Small intestine (tissue), 7 donors: ENCODE measurements around the gene ATF7IP2. TPM values are rescaled to one million over a fixed set of nuclear protein-coding genes. Genes with fewer than 3 reads are reported as not detected.

ENCODE experiments used
- DNase-seq, 2 donors: peaks; one replicate each; pipeline versions ENCODE4 v3.0.0 to v3.0.0-alpha.2; 2013
- FAIRE-seq: peaks from 2 replicates; lab custom pipeline; 2012; peaks lifted over from hg19 to GRCh38; lab: Jason Lieb, UNC
- H3K27ac ChIP-seq, 3 donors: one replicate each; pipeline ENCODE4 v1.5.1; 2013; ENCODE audit warnings: low read length in 2 of 3, mild to moderate bottlenecking in 2 of 3, control low read depth in 1 of 3, inconsistent platforms in 1 of 3, low read depth in 1 of 3, moderate library complexity in 1 of 3
- H3K27me3 ChIP-seq, 3 donors: one replicate each; pipeline ENCODE4 v1.6.1; 2013; ENCODE audit warnings: low read length in 3 of 3, inconsistent platforms in 1 of 3; ENCODE audit not compliant: control insufficient read depth in 3 of 3, insufficient read depth in 3 of 3
- H3K36me3 ChIP-seq, 3 donors: one replicate each; pipeline ENCODE4 v1.6.1; 2013; ENCODE audit warnings: low read length in 3 of 3, inconsistent platforms in 1 of 3, low read depth in 1 of 3, mild to moderate bottlenecking in 1 of 3, moderate library complexity in 1 of 3; ENCODE audit not compliant: control insufficient read depth in 3 of 3, insufficient read depth in 2 of 3
- H3K4me1 ChIP-seq, 3 donors: one replicate each; pipeline ENCODE4 v1.6.1; 2013; ENCODE audit warnings: low read length in 2 of 3, inconsistent platforms in 1 of 3, low read depth in 1 of 3, mild to moderate bottlenecking in 1 of 3, moderate library complexity in 1 of 3; ENCODE audit not compliant: control insufficient read depth in 3 of 3, insufficient read depth in 2 of 3
- H3K4me3 ChIP-seq, 3 donors: one replicate each; pipeline ENCODE4 v1.5.1; 2013; ENCODE audit warnings: low read length in 3 of 3, control low read depth in 1 of 3, inconsistent platforms in 1 of 3, low read depth in 1 of 3, mild to moderate bottlenecking in 1 of 3, moderate library complexity in 1 of 3
- H3K9me3 ChIP-seq, 2 donors: one replicate each; pipeline ENCODE4 v1.6.1; 2013; ENCODE audit warnings: low read depth in 1 of 2, low read length in 1 of 2; ENCODE audit not compliant: control insufficient read depth in 2 of 2, insufficient read depth in 1 of 2
- WGBS, 3 donors: extraction: QIAGEN DNeasy Blood & Tissue Kit; methylation state at CpG; one replicate each; pipeline ENCODE4 v1.1.7; 2013; 5-methylcytosine and 5-hydroxymethylcytosine counted together
- polyA plus RNA-seq, 4 donors: library from polyadenylated mRNA; stranded (reverse) in 3 of 4; unstranded in 1 of 4; fragments of 200-250 nt in 3 of 4; fragments of 120-200 nt in 1 of 4; gene quantifications; one replicate each; pipeline versions ENCODE4 v1.2.1 to v1.2.3, GENCODE V29; 2013
- donor health status: healthy with polysubstance abuse.
- donor health status: control.
- donor health status: control.
- donor health status: Bipolar disorder and iron deficiency.
- donor health status: healthy.

The ATF7IP2 gene
- polyA plus RNA-seq, 4 donors, result 9.6 to 58.2 (median 23.7) TPM

DNA sequence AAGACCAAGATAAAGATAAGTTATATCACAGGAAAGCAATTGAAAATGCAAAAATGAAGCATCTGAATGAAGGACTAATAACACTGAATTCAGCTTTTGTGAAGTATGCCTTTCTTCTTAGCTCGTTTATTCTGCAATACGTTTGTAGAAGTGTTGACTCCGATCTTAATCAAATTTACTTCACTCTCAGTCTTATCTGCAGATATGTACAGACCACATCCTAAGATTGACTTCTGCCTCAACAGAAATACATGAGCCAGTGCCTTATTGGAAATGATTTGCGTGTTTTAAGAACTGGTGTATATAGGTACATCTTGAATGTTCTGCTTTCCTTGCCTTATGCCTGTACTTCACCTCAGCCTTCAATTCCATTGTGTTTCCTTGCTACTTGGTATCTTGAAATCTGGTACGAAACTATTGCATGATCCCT, 1.3 kb downstream of the ATF7IP2 start:
- peaks cover 0 to 5% (median 0%) of the 10 kb centered on the region in 3 donors for H3K4me1 ChIP-seq
- H3K27me3 ChIP-seq, result no peaks in the 10 kb centered on the region
- H3K9me3 ChIP-seq, result peaks cover 0 to 9% of the 10 kb centered on the region in 2 donors
- peak overlapping the region in 1 of 3 donors; percentile 69 for H3K4me3 ChIP-seq
- 36 to 55% (median 49%) methylated on average over 5 of the region's 5 CpGs for WGBS, 3 donors
- FAIRE-seq (no peak), DNase-seq (peak in 1 of 2 donors; percentile 21)
- H3K36me3 ChIP-seq, result peaks cover 0 to 14% (median 0%) of the 10 kb centered on the region in 3 donors
- H3K27ac ChIP-seq, result no peak overlapping the region

DNA sequence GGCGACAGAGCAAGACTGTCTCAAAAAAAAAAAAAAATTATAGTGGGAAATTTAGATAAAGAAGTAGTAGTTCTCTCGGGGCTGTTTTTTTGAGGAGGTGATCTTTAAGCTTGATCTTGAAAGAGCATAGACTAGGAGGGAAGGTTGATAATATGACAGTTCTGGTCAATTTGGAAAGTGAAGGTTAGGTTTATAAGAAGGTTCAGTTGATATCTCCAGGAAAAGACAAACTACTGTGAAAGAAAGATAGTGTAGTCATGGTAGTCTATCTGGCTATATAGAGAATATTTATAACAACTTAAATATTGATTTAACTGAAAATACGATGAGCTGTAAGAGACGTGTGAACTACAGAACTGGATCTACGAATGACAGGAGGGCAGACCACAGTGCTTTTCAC, 3.1 kb downstream of the ATF7IP2 start:
- 69 to 74% (median 71%) methylated on average over 5 of the region's 5 CpGs for WGBS, 3 donors
- FAIRE-seq, result no peak

DNA sequence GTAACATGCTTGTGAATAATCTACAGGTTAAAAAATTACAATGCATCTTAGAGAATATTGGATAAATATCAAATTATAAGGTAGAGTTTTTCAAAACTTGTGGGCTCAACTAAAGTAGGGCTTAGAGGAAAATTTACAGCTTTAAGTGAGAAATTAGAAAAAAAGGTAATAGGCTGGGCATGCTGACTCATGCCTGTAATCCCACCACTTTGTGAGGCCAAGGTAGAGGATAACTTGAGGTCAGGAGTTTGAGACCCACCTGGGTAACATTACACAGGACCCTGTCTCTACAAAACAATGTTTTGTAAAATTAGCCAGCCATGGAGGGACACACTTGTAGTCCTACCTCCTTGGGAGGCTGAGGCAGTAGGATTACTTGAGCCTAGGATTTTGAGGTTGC, 4.5 kb downstream of the ATF7IP2 start:
- Histone ChIP-seq H3K4me1 (peaks cover 0 to 5% (median 0%) of the 10 kb centered on the region in 3 donors), H3K4me3 (no peak overlapping the region), H3K9me3 (peaks cover 0 to 3% of the 10 kb centered on the region in 2 donors), H3K36me3 (peaks cover 0 to 14% (median 0%) of the 10 kb centered on the region in 3 donors), H3K27me3 (no peaks in the 10 kb centered on the region), H3K27ac (no peak overlapping the region)
- FAIRE-seq (no peak), DNase-seq (no peak)

More for the DNA sequence above, 3.1 kb downstream of the ATF7IP2 start:
- no peak for DNase-seq
- Histone ChIP-seq H3K27me3 (no peaks in the 10 kb centered on the region), H3K27ac (no peak overlapping the region), H3K4me3 (no peak overlapping the region), H3K4me1 (peaks cover 0 to 5% (median 0%) of the 10 kb centered on the region in 3 donors), H3K36me3 (peaks cover 0 to 14% (median 0%) of the 10 kb centered on the region in 3 donors), H3K9me3 (peaks cover 0 to 9% of the 10 kb centered on the region in 2 donors)

DNA sequence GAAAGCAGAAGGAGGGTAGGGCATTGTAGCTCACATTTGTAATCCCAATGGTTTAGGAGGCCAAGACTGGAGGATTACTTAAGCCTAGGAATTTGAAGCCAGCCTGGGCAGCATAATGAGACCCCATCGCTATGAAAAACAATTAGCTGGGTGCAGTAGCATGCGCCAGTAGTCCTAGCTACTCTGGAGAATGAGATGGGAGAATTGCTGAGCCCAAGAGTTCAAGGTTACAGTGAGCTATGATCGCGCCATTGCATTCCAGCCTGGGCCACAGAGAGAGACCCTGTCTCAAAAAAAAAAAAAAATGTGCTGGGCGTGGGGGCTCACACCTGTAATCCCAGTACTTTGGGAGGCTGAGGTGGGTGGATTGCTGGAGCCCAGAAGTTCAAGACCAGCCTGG, 5.0 kb downstream of the ATF7IP2 start:
- FAIRE-seq, result no peak
- Histone ChIP-seq H3K4me3 (no peak overlapping the region), H3K27me3 (no peaks in the 10 kb centered on the region), H3K4me1 (peaks cover 0 to 5% (median 0%) of the 10 kb centered on the region in 3 donors), H3K27ac (no peak overlapping the region), H3K9me3 (no peaks in the 10 kb centered on the region), H3K36me3 (peaks cover 0 to 14% (median 0%) of the 10 kb centered on the region in 3 donors)
- 96 to 99% (median 98%) methylated on average over 5 of the region's 5 CpGs for WGBS, 3 donors
- DNase-seq, result no peak

DNA sequence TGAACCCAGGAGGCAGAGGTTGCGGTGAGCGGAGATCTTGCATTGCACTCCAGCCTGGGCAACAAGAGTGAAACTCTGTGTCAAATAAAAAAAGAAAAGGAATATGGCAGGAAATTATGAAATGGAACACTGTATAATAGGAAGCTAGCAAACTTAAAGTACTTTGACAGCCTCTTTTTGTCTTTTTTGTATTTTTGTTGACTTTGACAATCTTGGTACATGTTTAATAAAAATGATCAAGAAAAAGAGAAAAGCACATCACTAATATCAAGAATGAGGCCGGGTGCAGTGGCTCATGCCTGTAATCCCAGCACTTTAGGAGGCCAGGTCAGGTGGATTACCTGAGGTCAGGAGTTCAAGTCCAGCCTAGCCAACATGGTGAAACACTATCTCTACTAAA, 5.5 kb downstream of the ATF7IP2 start:
- H3K4me3 ChIP-seq, result no peak overlapping the region
- FAIRE-seq (no peak), DNase-seq (no peak)
- no peaks in the 10 kb centered on the region for H3K27me3 ChIP-seq
- H3K27ac ChIP-seq, result no peak overlapping the region
- 94 to 96% (median 95%) methylated on average over 3 of the region's 3 CpGs for WGBS, 3 donors
- H3K36me3 ChIP-seq, result peaks cover 0 to 14% (median 0%) of the 10 kb centered on the region in 3 donors
- H3K4me1 ChIP-seq, result peaks cover 0 to 5% (median 0%) of the 10 kb centered on the region in 3 donors
- peaks cover 0 to under 1% of the 10 kb centered on the region in 2 donors for H3K9me3 ChIP-seq

DNA sequence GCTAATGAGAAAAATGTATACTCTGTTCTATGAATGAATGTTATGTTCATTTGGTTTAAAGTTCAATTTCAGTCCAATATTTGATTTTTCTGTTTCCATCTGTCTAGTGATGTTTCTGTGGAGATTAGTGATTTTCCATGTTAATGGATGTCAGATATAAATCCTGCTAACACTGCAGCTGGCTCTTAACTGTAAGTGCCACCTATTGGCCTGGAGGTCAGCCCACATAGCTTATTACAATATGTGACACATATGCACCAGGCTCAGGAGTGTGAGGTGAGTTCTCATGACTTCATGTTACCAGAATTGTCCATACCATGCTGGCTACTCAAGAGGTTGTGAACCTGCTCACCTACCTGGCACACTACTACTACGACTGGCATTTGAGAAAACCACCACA, 17.1 kb downstream of the ATF7IP2 start:
- FAIRE-seq, result no peak
- Histone ChIP-seq H3K27me3 (no peaks in the 10 kb centered on the region), H3K27ac (no peak overlapping the region), H3K9me3 (peaks cover 2 to 41% of the 10 kb centered on the region in 2 donors), H3K4me3 (no peak overlapping the region), H3K4me1 (no peaks in the 10 kb centered on the region), H3K36me3 (peaks cover 0 to 21% (median 0%) of the 10 kb centered on the region in 3 donors)
- WGBS, 3 donors, result 86 to 96% (median 89%) methylated on average over 1 of the region's 1 CpG
- DNase-seq, result no peak

DNA sequence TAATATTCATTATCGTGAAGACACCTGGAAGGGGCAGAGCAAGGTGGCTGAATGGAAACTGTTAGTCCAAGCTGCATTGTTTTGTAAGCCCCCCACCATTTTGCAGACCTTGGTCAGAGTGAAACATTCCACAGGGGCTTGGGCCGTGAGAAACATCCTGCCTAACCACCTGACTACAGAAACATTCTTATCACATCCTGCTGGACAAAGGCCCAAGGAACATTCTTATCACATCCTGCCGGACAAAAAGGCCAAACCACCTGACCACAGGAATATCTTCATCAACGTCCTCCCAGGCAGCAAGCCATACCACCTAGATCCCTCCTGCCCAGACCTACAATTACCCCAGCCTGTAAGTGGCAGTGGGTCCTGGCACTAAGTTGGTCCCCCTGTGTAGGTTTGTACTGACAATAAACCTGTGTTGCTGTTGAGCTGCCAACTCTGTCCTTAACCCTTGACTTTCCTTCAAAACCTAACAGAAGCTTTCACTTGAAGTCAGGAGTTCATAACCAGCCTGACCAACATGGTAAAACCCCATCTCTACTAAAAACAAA, 19.6 kb downstream of the ATF7IP2 start:
- Histone ChIP-seq H3K4me1 (no peaks in the 10 kb centered on the region), H3K36me3 (peaks cover 0 to 24% (median 2%) of the 10 kb centered on the region in 3 donors), H3K9me3 (peaks cover 4 to 55% of the 10 kb centered on the region in 2 donors), H3K27me3 (no peaks in the 10 kb centered on the region), H3K27ac (no peak overlapping the region), H3K4me3 (no peak overlapping the region)
- 64 to 77% (median 74%) methylated on average over 4 of the region's 4 CpGs for WGBS, 3 donors
- DNase-seq, result no peak
- FAIRE-seq, result no peak

DNA sequence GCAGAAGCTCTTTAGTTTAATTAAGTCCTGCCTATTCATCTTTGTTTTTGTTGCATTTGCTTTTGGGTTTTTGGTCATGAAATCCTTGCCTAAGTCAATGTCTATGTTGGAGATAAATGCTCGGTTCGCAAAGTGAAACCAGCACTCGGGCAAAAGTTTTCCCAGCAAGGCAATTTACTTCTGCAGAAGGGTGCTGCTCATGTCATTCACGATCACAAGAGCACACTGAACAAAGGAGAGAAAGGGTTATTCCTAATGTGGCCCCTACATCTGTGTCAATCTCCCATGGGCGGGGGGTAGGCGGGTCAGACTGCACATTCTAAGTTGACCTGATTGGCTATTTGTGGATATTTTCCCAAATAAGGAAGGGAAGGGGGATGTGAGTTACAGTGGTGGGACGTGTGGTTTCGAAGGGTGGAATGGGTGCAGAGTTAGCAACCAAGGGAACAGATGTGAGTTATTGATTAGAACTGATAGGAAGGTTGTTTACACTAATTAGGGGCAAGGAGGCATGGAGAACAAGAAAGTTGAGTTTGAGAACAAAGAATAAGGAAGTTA, 23.0 kb downstream of the ATF7IP2 start:
- Histone ChIP-seq H3K36me3 (peaks cover 0 to 20% (median 2%) of the 10 kb centered on the region in 3 donors), H3K27ac (no peak overlapping the region), H3K4me3 (no peak overlapping the region), H3K9me3 (peaks cover 4 to 47% of the 10 kb centered on the region in 2 donors), H3K4me1 (no peaks in the 10 kb centered on the region), H3K27me3 (no peaks in the 10 kb centered on the region)
- 84 to 97% (median 91%) methylated on average over 8 of the region's 8 CpGs for WGBS, 3 donors
- FAIRE-seq (no peak), DNase-seq (peak in 1 of 2 donors; percentile 7)
